ENCODE data around the gene NUP93. TPM values are rescaled to one million over a fixed set of nuclear protein-coding genes. Genes with fewer than 3 reads are reported as not detected.

The NUP93 gene
- polyA plus RNA-seq, 1 donor (not counting 4 experiments of a cell fraction or from before 2014, with no cell fraction given), result 74.1 TPM

GRCh38 chr16:56773532-56773931 lies 43.6 kb downstream of the NUP93 start:
- no peak overlapping the region for H3K27ac ChIP-seq (ENCODE audit: control insufficient read depth, insufficient read depth, low read length)
- no peaks in the 10 kb centered on the region for H3K9me3 ChIP-seq (ENCODE audit: control insufficient read depth, low read depth, low read length)
- no peak overlapping the region for H2AFZ ChIP-seq (ENCODE audit: control insufficient read depth, low read length)
- no peak overlapping the region for H3K4me3 ChIP-seq (ENCODE audit: control insufficient read depth in 2 of 3, extremely low read depth in 1 of 3, insufficient read depth in 2 of 3, low read depth in 1 of 3, low read length in 3 of 3)
- H3K27me3 ChIP-seq (ENCODE audit: control insufficient read depth, extremely low read depth, insufficient read depth, low read length), result no peaks in the 10 kb centered on the region
- no peak for DNase-seq (ENCODE audit: low read depth, low spot score)
- H3K9ac ChIP-seq (ENCODE audit: control insufficient read depth, extremely low read depth, insufficient read depth, low read length), result no peak overlapping the region
- no peaks in the 10 kb centered on the region for H4K20me1 ChIP-seq (ENCODE audit: control insufficient read depth, extremely low read depth, insufficient read depth, low read length)
- H3K9me1 ChIP-seq (ENCODE audit: control insufficient read depth, extremely low read depth, insufficient read depth, low read length), result no peaks in the 10 kb centered on the region
- no peak overlapping the region for H3K4me2 ChIP-seq (ENCODE audit: control insufficient read depth, extremely low read depth, insufficient read depth, low read depth, low read length)
- no peaks in the 10 kb centered on the region for H3K36me3 ChIP-seq (ENCODE audit: control insufficient read depth in 2 of 2, extremely low read depth in 1 of 2, insufficient read depth in 2 of 2, low read length in 2 of 2)
- peaks cover 29% of the 10 kb centered on the region for H3K79me2 ChIP-seq (ENCODE audit: control insufficient read depth, insufficient read depth, low read length)
- dilution Hi-C loops (cut with MboI; ENCODE audit: extremely low pct_ligation_motif_present, low sequenced_read_pairs), result loop anchor here (25.0 kb wide), 1 partner anchor 89 kb away; the partner anchor contains the start of gene SLC12A3
- H3K4me1 ChIP-seq (ENCODE audit: control insufficient read depth, extremely low read depth, insufficient read depth, low read length), result peaks cover 31% of the 10 kb centered on the region
- TF ChIP-seq EZH2 (IDR thresholded peaks at IDR 0.05; ENCODE audit: low read length) (no peak), CTCF (optimal IDR thresholded peaks at IDR 0.05 in 1 of 3, IDR thresholded peaks at IDR 0.05 in 1 of 3, conservative IDR thresholded peaks at IDR 0.05 in 1 of 3; ENCODE audit: extremely low read depth in 1 of 3, insufficient read depth in 2 of 3, low read length in 3 of 3) (no peak)
- FAIRE-seq, result no peak

GRCh38 chr16:56774016-56774680 lies 44.2 kb downstream of the NUP93 start:
- no peak overlapping the region for H2AFZ ChIP-seq (ENCODE audit: control insufficient read depth, low read length)
- dilution Hi-C loops (cut with MboI; ENCODE audit: extremely low pct_ligation_motif_present, low sequenced_read_pairs), result loop anchor here (25.0 kb wide), 1 partner anchor 88 kb away; the partner anchor contains the start of gene SLC12A3
- H4K20me1 ChIP-seq (ENCODE audit: control insufficient read depth, extremely low read depth, insufficient read depth, low read length), result no peaks in the 10 kb centered on the region
- no peak overlapping the region for H3K9ac ChIP-seq (ENCODE audit: control insufficient read depth, extremely low read depth, insufficient read depth, low read length)
- TF ChIP-seq EZH2 (IDR thresholded peaks at IDR 0.05; ENCODE audit: low read length), result no peak
- no peak for TF ChIP-seq CTCF (optimal IDR thresholded peaks at IDR 0.05 in 1 of 3, IDR thresholded peaks at IDR 0.05 in 1 of 3, conservative IDR thresholded peaks at IDR 0.05 in 1 of 3; ENCODE audit: extremely low read depth in 1 of 3, insufficient read depth in 2 of 3, low read length in 3 of 3)
- no peak overlapping the region for H3K4me2 ChIP-seq (ENCODE audit: control insufficient read depth, extremely low read depth, insufficient read depth, low read depth, low read length)
- no peak for DNase-seq (ENCODE audit: low read depth, low spot score)
- no peaks in the 10 kb centered on the region for H3K9me1 ChIP-seq (ENCODE audit: control insufficient read depth, extremely low read depth, insufficient read depth, low read length)
- peaks cover 29% of the 10 kb centered on the region for H3K79me2 ChIP-seq (ENCODE audit: control insufficient read depth, insufficient read depth, low read length)
- H3K9me3 ChIP-seq (ENCODE audit: control insufficient read depth, low read depth, low read length), result no peaks in the 10 kb centered on the region
- H3K27me3 ChIP-seq (ENCODE audit: control insufficient read depth, extremely low read depth, insufficient read depth, low read length), result no peaks in the 10 kb centered on the region
- FAIRE-seq, result no peak
- H3K4me1 ChIP-seq (ENCODE audit: control insufficient read depth, extremely low read depth, insufficient read depth, low read length), result peaks cover 31% of the 10 kb centered on the region
- H3K4me3 ChIP-seq (ENCODE audit: control insufficient read depth in 2 of 3, extremely low read depth in 1 of 3, insufficient read depth in 2 of 3, low read depth in 1 of 3, low read length in 3 of 3), result no peak overlapping the region
- no peaks in the 10 kb centered on the region for H3K36me3 ChIP-seq (ENCODE audit: control insufficient read depth in 2 of 2, extremely low read depth in 1 of 2, insufficient read depth in 2 of 2, low read length in 2 of 2)
- H3K27ac ChIP-seq (ENCODE audit: control insufficient read depth, insufficient read depth, low read length), result no peak overlapping the region

Measured in keratinocyte (primary cell).